Trophoblast cell (in vitro differentiated cells and primary cell): ENCODE results near the gene DBF4.
A peak's percentile ranks its signal among the peaks of the same experiment; 100 is the strongest.

ENCODE experiments used
- DNase-seq, 2 donors: peaks; one replicate each; pipeline ENCODE4 v3.0.0-alpha.2; 2016
- H2AFZ ChIP-seq: 2 replicates; pipeline ENCODE4 v1.6.1; 2013; ENCODE audit warnings: low read length, moderate library complexity, mild to moderate bottlenecking; ENCODE audit not compliant: insufficient read depth, poor library complexity
- H2AK5ac ChIP-seq: 2 replicates; pipeline ENCODE4 v1.6.1; 2013; ENCODE audit warnings: mild to moderate bottlenecking, low read length
- H2BK120ac ChIP-seq: 2 replicates; pipeline ENCODE4 v1.6.1; 2013; ENCODE audit warnings: low read length, mild to moderate bottlenecking, moderate library complexity; ENCODE audit not compliant: insufficient read depth, poor library complexity
- H2BK12ac ChIP-seq: 2 replicates; pipeline ENCODE4 v1.6.1; 2013; ENCODE audit warnings: mild to moderate bottlenecking, low read length, moderate library complexity
- H2BK5ac ChIP-seq: 2 replicates; pipeline ENCODE4 v1.6.1; 2013; ENCODE audit warnings: low read length, low read depth, moderate library complexity, mild to moderate bottlenecking; ENCODE audit not compliant: poor library complexity
- H3K14ac ChIP-seq: 2 replicates; pipeline ENCODE4 v1.6.1; 2013; ENCODE audit warnings: mild to moderate bottlenecking, low read length
- H3K18ac ChIP-seq: 2 replicates; pipeline ENCODE4 v1.6.1; 2013; ENCODE audit warnings: mild to moderate bottlenecking, low read length
- H3K23ac ChIP-seq: 2 replicates; pipeline ENCODE4 v1.6.1; 2013; ENCODE audit warnings: low read length
- H3K27ac ChIP-seq: 2 replicates; pipeline ENCODE4 v1.5.1; 2013; ENCODE audit warnings: low read depth, mild to moderate bottlenecking, inconsistent platforms, low read length, moderate library complexity
- H3K27me3 ChIP-seq: 2 replicates; pipeline ENCODE4 v1.6.1; 2013; ENCODE audit warnings: inconsistent platforms, mild to moderate bottlenecking, low read length, moderate library complexity; ENCODE audit not compliant: insufficient read depth
- H3K36me3 ChIP-seq, 2 experiments: 1 replicate in 1 of 2; 2 replicates in 1 of 2; pipeline ENCODE4 v1.6.1; 2013; ENCODE audit warnings: low read length in 2 of 2, mild to moderate bottlenecking in 2 of 2, moderate library complexity in 1 of 2; ENCODE audit not compliant: insufficient read depth in 2 of 2, control insufficient read depth in 1 of 2
- H3K4ac ChIP-seq: 2 replicates; pipeline ENCODE4 v1.6.1; 2013; ENCODE audit warnings: low read depth, mild to moderate bottlenecking, low read length, moderate library complexity
- H3K4me1 ChIP-seq, 2 experiments: 1 replicate in 1 of 2; 2 replicates in 1 of 2; pipeline ENCODE4 v1.6.1; 2013; ENCODE audit warnings: low read length in 2 of 2, mild to moderate bottlenecking in 2 of 2, moderate library complexity in 1 of 2; ENCODE audit not compliant: insufficient read depth in 2 of 2, control insufficient read depth in 1 of 2
- H3K4me2 ChIP-seq: 2 replicates; pipeline ENCODE4 v1.6.1; 2013; ENCODE audit warnings: inconsistent platforms, mild to moderate bottlenecking, low read length, moderate library complexity
- H3K4me3 ChIP-seq: 2 replicates; pipeline ENCODE4 v1.5.1; 2013; ENCODE audit warnings: mild to moderate bottlenecking, low read depth, low read length, inconsistent platforms
- H3K79me1 ChIP-seq: one replicate; pipeline ENCODE4 v1.6.1; 2013; ENCODE audit warnings: low read length
- H3K79me2 ChIP-seq: 2 replicates; pipeline ENCODE4 v1.6.1; 2013; ENCODE audit warnings: low read length, mild to moderate bottlenecking; ENCODE audit not compliant: control insufficient read depth, insufficient read depth, poor library complexity
- H3K9ac ChIP-seq: 2 replicates; pipeline ENCODE4 v1.6.1; 2013; ENCODE audit warnings: mild to moderate bottlenecking, low read length
- H3K9me3 ChIP-seq: 2 replicates; pipeline ENCODE4 v1.6.1; 2013; ENCODE audit warnings: low read depth, mild to moderate bottlenecking, control low read depth, inconsistent platforms, low read length; ENCODE audit not compliant: insufficient read depth
- H4K12ac ChIP-seq: 2 replicates; pipeline ENCODE4 v1.6.1; 2013; ENCODE audit warnings: low read depth, mild to moderate bottlenecking, low read length, moderate library complexity
- H4K8ac ChIP-seq: 2 replicates; pipeline ENCODE4 v1.6.1; 2013; ENCODE audit warnings: low read depth, mild to moderate bottlenecking, low read length, moderate library complexity
- H4K91ac ChIP-seq: one replicate; pipeline ENCODE4 v1.6.1; 2013; ENCODE audit warnings: low read depth, mild to moderate bottlenecking, low read length, moderate library complexity
- WGBS: extraction: QIAGEN DNeasy Blood & Tissue Kit; methylation state at CpG from one replicate; pipeline ENCODE4 v1.1.7; 2013; ENCODE audit warnings: missing lambda C conversion rate; ENCODE audit not compliant: insufficient read length, insufficient coverage; ENCODE audit errors: extremely low coverage; 5-methylcytosine and 5-hydroxymethylcytosine counted together

DBF4 gene

GRCh38 chr7:87837597-87837996 lies 38.7 kb upstream of the DBF4 start:
- Histone ChIP-seq H3K4me3 (no peak overlapping the region), H4K12ac (no peak overlapping the region), H2BK5ac (no peak overlapping the region), H3K4ac (no peak overlapping the region), H3K9ac (no peak overlapping the region), H3K36me3 (no peaks in the 10 kb centered on the region), H2BK12ac (no peak overlapping the region), H3K27me3 (no peaks in the 10 kb centered on the region), H4K91ac (no peak overlapping the region), H2AFZ (no peak overlapping the region), H3K9me3 (no peaks in the 10 kb centered on the region), H3K23ac (no peak overlapping the region), H3K27ac (no peak overlapping the region), H3K79me1 (no peaks in the 10 kb centered on the region), H3K14ac (no peak overlapping the region), H3K4me1 (no peaks in the 10 kb centered on the region), H4K8ac (no peak overlapping the region), H3K4me2 (no peak overlapping the region), H2BK120ac (no peak overlapping the region), H3K79me2 (no peaks in the 10 kb centered on the region), H3K18ac (no peak overlapping the region), H2AK5ac (no peak overlapping the region)
- no peak for DNase-seq
- no CpG with 5 or more reads among the region's 1 CpG for WGBS

- Histone ChIP-seq H3K9ac (no peak overlapping the region), H3K27me3 (no peaks in the 10 kb centered on the region), H4K12ac (no peak overlapping the region), H3K18ac (no peak overlapping the region), H4K8ac (no peak overlapping the region), H3K4me2 (no peak overlapping the region), H3K23ac (no peak overlapping the region), H3K4me1 (no peaks in the 10 kb centered on the region), H3K4me3 (no peak overlapping the region), H3K14ac (no peak overlapping the region), H3K36me3 (peaks cover 0 to 3% of the 10 kb centered on the region in 2 experiments), H2BK12ac (no peak overlapping the region), H3K4ac (no peak overlapping the region), H2BK5ac (no peak overlapping the region), H3K9me3 (no peaks in the 10 kb centered on the region), H3K79me1 (no peaks in the 10 kb centered on the region), H3K27ac (no peak overlapping the region), H2BK120ac (no peak overlapping the region), H2AK5ac (no peak overlapping the region), H2AFZ (no peak overlapping the region), H3K79me2 (no peaks in the 10 kb centered on the region), H4K91ac (no peak overlapping the region)
- no peak for DNase-seq
- no CpG with 5 or more reads among the region's 1 CpG for WGBS
These were observed 25.3 kb upstream of the DBF4 start for GRCh38 chr7:87850836-87851593.

GRCh38 chr7:87852306-87852705 lies 24.0 kb upstream of the DBF4 start:
- Histone ChIP-seq H3K4me2 (no peak overlapping the region), H4K91ac (peak overlapping the region; percentile 5), H3K36me3 (peaks cover 0 to 3% of the 10 kb centered on the region in 2 experiments), H3K23ac (no peak overlapping the region), H3K79me2 (no peaks in the 10 kb centered on the region), H2AFZ (no peak overlapping the region), H3K27ac (no peak overlapping the region), H4K12ac (no peak overlapping the region), H2BK5ac (no peak overlapping the region), H3K4me3 (no peak overlapping the region), H3K9ac (no peak overlapping the region), H3K4ac (no peak overlapping the region), H3K14ac (no peak overlapping the region), H3K79me1 (no peaks in the 10 kb centered on the region), H3K27me3 (no peaks in the 10 kb centered on the region), H2BK120ac (no peak overlapping the region), H2AK5ac (no peak overlapping the region), H2BK12ac (no peak overlapping the region), H3K9me3 (no peaks in the 10 kb centered on the region), H3K18ac (no peak overlapping the region), H3K4me1 (no peaks in the 10 kb centered on the region), H4K8ac (no peak overlapping the region)
- DNase-seq = no peak
- no CpG with 5 or more reads among the region's 6 CpGs for WGBS

GRCh38 chr7:87853237-87853864 lies 22.9 kb upstream of the DBF4 start:
- Histone ChIP-seq H3K36me3 (peaks cover 3% of the 10 kb centered on the region in 2 experiments), H4K12ac (no peak overlapping the region), H3K27ac (no peak overlapping the region), H3K14ac (no peak overlapping the region), H2BK12ac (no peak overlapping the region), H2BK120ac (no peak overlapping the region), H3K79me1 (no peaks in the 10 kb centered on the region), H3K4me2 (no peak overlapping the region), H2BK5ac (no peak overlapping the region), H3K23ac (no peak overlapping the region), H3K4me1 (no peaks in the 10 kb centered on the region), H3K9me3 (no peaks in the 10 kb centered on the region), H2AK5ac (no peak overlapping the region), H3K9ac (no peak overlapping the region), H2AFZ (no peak overlapping the region), H3K27me3 (no peaks in the 10 kb centered on the region), H3K4me3 (no peak overlapping the region), H4K8ac (no peak overlapping the region), H4K91ac (no peak overlapping the region), H3K18ac (no peak overlapping the region), H3K4ac (no peak overlapping the region), H3K79me2 (no peaks in the 10 kb centered on the region)
- DNase-seq = peak in 1 of 2 donors; percentile 47
- WGBS = no CpG with 5 or more reads among the region's 1 CpG
